ENCODE data around the gene FBXO42.
"Not testable (repeated sequence)": the region's sequence is repeated elsewhere in the genome, so short reads cannot be mapped to it uniquely, and the experiment has no call there.

FBXO42 gene

DNA sequence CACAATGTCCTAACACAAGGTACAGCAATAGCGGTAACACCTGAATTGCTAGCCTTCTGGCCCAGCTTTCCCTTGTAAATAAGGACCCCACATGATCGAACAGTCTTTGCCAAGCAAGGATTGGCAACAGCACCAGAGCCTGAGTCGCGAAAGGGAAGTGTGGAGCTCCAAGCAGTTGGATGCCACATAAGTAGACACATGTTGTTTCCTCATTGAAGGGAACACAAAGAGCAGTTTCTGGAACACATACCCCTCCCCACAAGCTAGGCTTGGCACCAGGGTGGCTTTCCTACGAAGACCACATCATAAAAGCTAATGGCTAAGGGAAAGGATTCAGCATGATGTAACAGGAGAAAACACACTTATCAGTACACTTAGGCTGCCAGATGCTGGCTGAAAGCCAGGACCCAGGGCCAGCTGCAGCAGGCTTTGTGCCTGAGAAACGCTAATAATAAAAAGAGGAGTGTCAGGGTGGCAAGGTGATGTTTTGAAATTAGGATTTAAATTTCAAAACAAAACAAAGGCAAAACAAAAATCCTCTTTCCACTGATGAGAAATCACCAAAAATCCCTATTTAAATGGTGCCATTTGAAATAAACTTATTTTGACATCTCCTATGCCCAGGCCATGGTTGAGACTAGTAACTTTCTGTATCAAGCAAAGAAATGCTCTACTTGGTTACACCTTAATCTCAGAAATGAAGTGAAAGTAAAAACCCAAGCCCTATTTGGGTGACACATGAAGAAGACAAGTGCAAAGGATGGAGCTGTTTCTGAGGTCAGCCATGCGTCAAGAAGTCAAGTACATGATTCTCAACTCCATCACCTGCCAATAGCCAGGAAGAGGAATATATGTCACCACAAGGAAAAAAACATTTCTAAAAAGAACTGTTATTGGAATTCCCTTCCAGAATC is 103.4 kb downstream of the FBXO42 start:
- TF ChIP-seq, protein P1, sequence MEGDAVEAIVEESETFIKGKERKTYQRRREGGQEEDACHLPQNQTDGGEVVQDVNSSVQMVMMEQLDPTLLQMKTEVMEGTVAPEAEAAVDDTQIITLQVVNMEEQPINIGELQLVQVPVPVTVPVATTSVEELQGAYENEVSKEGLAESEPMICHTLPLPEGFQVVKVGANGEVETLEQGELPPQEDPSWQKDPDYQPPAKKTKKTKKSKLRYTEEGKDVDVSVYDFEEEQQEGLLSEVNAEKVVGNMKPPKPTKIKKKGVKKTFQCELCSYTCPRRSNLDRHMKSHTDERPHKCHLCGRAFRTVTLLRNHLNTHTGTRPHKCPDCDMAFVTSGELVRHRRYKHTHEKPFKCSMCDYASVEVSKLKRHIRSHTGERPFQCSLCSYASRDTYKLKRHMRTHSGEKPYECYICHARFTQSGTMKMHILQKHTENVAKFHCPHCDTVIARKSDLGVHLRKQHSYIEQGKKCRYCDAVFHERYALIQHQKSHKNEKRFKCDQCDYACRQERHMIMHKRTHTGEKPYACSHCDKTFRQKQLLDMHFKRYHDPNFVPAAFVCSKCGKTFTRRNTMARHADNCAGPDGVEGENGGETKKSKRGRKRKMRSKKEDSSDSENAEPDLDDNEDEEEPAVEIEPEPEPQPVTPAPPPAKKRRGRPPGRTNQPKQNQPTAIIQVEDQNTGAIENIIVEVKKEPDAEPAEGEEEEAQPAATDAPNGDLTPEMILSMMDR (IDR thresholded peaks at IDR 0.05; ENCODE audit: low read depth, low read length, missing control alignments): no peak
- peak; percentile 39 for DNase-seq (ENCODE audit: extremely low read depth, low read depth)
- H3K4me3 ChIP-seq (replicated peaks; ENCODE audit: low read depth, low read length): no peak overlapping the region

GRCh38 chr1:16248007-16248436 is 104.3 kb downstream of the FBXO42 start:
- TF ChIP-seq, protein P1 (IDR thresholded peaks at IDR 0.05; ENCODE audit: low read depth, low read length, missing control alignments): no peak
- DNase-seq (ENCODE audit: extremely low read depth, low read depth): no peak
- no peak overlapping the region for H3K4me3 ChIP-seq (replicated peaks; ENCODE audit: low read depth, low read length)

- H3K4me3 ChIP-seq (replicated peaks; ENCODE audit: low read depth, low read length): no peak overlapping the region
- TF ChIP-seq, protein P1 (IDR thresholded peaks at IDR 0.05; ENCODE audit: low read depth, low read length, missing control alignments): no peak
- no peak for DNase-seq (ENCODE audit: extremely low read depth, low read depth)
These were observed 104.8 kb downstream of the FBXO42 start for GRCh38 chr1:16247441-16247840.

DNA sequence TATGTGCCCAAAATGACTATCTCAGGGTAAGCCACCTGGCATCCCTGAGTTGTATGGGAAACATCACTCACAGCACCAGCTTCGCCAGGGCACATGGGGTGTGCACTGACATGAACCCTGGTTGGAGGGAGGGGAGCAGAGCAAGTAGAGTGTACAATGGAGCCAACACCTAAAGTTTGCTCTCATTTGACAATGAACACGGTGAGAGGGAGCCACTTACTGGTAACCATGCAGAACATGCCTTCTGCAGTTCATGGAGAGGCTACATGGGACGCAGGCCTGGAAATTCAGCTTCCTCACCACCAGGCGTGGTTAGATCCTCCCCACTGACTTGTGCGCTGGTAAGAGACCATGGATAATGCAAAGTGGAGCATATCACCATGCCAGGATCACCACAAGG is 105.3 kb downstream of the FBXO42 start:
- no peak for DNase-seq (ENCODE audit: extremely low read depth, low read depth)
- no peak overlapping the region for H3K4me3 ChIP-seq (replicated peaks; ENCODE audit: low read depth, low read length)
- TF ChIP-seq, protein P1 (IDR thresholded peaks at IDR 0.05; ENCODE audit: low read depth, low read length, missing control alignments): no peak

- not testable (repeated sequence) for DNase-seq (ENCODE audit: extremely low read depth, low read depth); H3K4me3 ChIP-seq (replicated peaks; ENCODE audit: low read depth, low read length)
These were observed 106.0 kb downstream of the FBXO42 start for GRCh38 chr1:16246239-16246638.

GRCh38 chr1:16245476-16246196 is 106.6 kb downstream of the FBXO42 start:
- no peak overlapping the region for H3K4me3 ChIP-seq (replicated peaks; ENCODE audit: low read depth, low read length)
- TF ChIP-seq, protein P1 (IDR thresholded peaks at IDR 0.05; ENCODE audit: low read depth, low read length, missing control alignments): no peak
- DNase-seq (ENCODE audit: extremely low read depth, low read depth): no peak

DNA sequence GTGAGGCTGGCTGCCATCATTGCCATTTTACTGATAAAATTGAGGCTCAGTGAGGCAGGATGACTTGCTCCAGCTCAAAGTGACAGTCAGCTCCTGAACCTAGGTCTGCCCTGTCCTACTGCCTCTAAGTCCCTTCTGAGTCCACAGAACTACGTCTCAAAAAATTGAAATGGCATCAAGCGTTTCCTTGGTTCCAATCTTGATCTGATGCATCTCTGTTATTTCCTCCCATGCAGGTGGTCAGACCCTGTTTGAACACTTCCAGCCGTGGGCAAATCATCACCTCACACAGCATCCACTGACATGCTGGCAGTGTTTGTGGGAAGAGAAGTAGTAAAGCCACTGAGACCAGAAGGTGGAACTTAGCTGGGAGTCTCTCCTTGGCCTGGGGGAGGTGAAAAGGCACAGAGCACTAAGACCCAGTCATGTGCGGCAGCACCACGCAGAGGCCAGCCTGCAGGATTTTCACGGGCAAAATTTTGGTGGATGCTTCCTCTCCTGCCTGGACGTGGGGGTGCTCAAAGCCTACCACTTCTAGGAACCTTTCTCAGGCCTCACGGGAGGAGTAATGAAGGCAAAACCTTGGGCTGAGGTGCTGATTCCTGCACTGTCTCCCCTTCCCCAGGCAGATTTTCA is 107.5 kb downstream of the FBXO42 start:
- no peak overlapping the region for H3K4me3 ChIP-seq (replicated peaks; ENCODE audit: low read depth, low read length)

More for the DNA sequence above, 107.5 kb downstream of the FBXO42 start:
- TF ChIP-seq, protein P1 (IDR thresholded peaks at IDR 0.05; ENCODE audit: low read depth, low read length, missing control alignments): no peak
- no peak for DNase-seq (ENCODE audit: extremely low read depth, low read depth)

Measured in HFF-Myc (cell line).